NT2/D1 (cell line): ENCODE data around the gene TMEM253.

Experiments
- YY1 ChIP-seq: IDR thresholded peaks from 2 replicates; pipeline ENCODE4 v1.6.1; 2011; ENCODE audit not compliant: insufficient read length, insufficient read depth
- ZNF274 ChIP-seq: IDR thresholded peaks from 2 replicates; pipeline ENCODE4 v1.6.1; 2011; ENCODE audit warnings: mild to moderate bottlenecking, low read depth, low read length

DNA sequence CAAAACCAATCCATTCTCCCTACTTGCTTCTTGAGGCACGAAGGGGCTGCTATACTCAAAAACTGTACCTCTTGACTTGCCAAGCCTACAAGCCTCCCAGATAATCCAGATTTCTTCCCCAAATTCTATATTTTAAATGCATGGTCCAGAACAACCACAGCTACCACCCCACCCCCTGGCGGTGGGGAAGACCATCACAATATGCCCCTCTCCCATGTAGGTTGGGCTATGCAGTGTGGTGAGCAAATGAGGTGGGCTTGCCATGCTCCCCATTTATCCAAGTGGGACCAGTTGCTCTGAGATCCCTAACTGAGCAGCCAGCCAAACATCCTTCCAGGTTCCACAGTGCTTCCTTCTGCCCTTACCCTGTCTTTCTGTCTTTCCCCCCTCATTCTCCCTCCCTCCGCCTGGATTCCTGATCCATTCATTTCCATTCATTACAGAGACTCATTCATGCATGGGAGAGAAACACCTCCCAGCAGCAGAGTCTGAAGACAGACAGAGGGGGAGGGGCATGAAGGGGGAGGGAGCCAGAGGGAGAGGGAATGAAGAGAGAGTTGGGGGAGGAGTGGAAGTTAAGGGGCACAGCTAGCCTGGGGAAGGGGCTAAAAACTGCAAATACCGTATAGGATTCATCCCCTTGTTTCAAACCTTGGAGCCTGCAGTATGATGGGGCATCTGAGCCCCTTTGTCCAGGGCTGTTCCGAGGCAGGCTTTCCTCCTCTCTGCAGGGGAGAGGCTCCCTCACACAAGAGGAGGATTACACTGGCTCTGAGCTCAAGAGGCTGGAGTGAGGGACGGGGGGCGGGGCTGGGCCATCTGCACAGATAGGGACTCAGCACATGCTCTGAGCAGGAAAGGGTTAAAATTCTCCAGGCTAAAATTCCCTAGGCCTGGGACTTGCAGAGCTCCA, 6.8 kb upstream of the TMEM253 start:
- TF ChIP-seq ZNF274 (no peak), YY1 (no peak)
